GM18867 (cell line): ENCODE measurements around the gene SLCO1A2.

Experiments
- ATAC-seq: cut with Tn5 transposase; IDR thresholded peaks from one replicate; pipeline ENCODE4 v1.9.1; 2021; ENCODE audit warnings: mild to moderate bottlenecking, moderate library complexity; ENCODE audit not compliant: unreplicated experiment

Gene SLCO1A2

DNA sequence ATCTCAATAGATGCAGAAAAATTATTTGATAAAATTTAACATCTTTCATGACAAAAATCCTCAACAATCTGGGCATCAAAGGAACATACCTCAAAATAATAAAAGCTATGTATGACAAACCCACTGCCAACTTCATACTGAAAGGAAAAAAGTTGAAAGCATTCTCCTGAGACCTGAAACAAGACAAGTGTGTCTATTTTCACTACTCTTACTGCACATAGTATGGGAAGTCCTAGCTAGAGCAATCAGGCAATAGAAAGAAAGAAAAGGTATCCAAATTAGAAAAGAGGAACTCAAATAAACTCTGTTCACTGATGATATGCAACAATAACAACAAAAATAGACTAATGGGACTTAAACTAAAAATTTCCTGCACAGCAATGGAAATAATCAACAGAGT, 113.6 kb downstream of the SLCO1A2 start:
- ATAC-seq = no peak

DNA sequence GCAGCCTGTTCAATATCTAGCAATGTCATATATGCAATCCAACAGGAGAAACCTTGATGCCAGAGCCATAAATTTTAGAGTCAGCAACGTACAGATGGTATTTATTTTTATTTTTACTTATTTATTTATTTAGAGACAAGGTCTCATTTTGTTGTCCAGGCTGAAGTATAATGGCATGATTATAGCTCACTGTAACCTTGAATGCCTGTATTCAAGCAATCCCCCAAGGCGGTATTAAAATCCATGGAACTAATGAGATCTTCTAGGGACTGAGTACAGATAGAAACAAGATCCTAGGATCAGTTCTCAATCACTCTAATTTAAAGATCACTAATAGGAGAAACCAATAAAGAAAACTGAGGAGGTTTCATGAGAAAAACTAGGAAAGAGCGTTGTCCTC, 114.5 kb downstream of the SLCO1A2 start:
- ATAC-seq = no peak

DNA sequence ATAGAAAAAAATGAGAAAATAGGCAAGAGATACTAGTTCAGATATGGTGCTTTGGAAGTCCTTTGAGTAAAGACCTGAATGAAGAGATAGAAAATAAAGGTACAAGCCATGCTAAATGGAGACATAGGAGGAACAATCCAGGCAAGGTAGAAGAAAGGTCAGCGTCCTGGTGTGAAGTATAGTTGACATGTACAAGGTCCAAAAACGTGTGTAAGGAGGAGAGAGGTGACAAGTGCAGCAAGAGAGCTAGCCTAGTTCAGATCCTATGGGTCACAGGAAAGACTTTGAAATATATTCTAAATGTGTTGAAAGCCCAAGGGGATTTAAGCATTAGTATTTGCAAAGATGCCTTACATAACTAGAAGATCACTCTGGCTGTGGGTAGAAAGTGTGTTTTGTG, 115.5 kb downstream of the SLCO1A2 start:
- no peak for ATAC-seq
